Astrocyte (in vitro differentiated cells and primary cell): ENCODE results near the gene CD68. TPM values are rescaled to one million over a fixed set of nuclear protein-coding genes. Genes with fewer than 3 reads are reported as not detected.
A peak's percentile ranks its signal among the peaks of the same experiment; 100 is the strongest.

ENCODE experiments used
- DNase-seq: peaks from one replicate; pipeline ENCODE4 v3.0.0-alpha.2; 2010; ENCODE audit warnings: low read depth
- FAIRE-seq: peaks from 2 replicates; lab custom pipeline; 2011; peaks lifted over from hg19 to GRCh38; lab: Jason Lieb, UNC
- H2AFZ ChIP-seq: 2 replicates; pipeline ENCODE4 v1.6.0; 2012; ENCODE audit warnings: low read depth, low read length, inconsistent platforms
- H3K27ac ChIP-seq: 2 replicates; pipeline ENCODE4 v1.5.1; 2011; ENCODE audit warnings: low read depth, low read length, inconsistent platforms
- H3K27me3 ChIP-seq: 2 replicates; pipeline ENCODE4 v1.6.0; 2011; ENCODE audit warnings: low read length, inconsistent platforms; ENCODE audit not compliant: insufficient read depth
- H3K36me3 ChIP-seq: 2 replicates; pipeline ENCODE4 v1.5.1; 2011; ENCODE audit warnings: low read length, inconsistent platforms; ENCODE audit not compliant: insufficient read depth
- H3K4me1 ChIP-seq: 2 replicates; pipeline ENCODE4 v1.5.1; 2011; ENCODE audit warnings: low read length, inconsistent platforms; ENCODE audit not compliant: insufficient read depth
- H3K4me2 ChIP-seq: 2 replicates; pipeline ENCODE4 v1.6.0; 2012; ENCODE audit warnings: low read length, inconsistent platforms
- H3K4me3 ChIP-seq: 2 replicates; pipeline ENCODE4 v1.5.1; 2011; ENCODE audit warnings: low read depth, mild to moderate bottlenecking, low read length, inconsistent platforms; ENCODE audit not compliant: insufficient read depth
- H3K79me2 ChIP-seq: 2 replicates; pipeline ENCODE4 v1.6.0; 2012; ENCODE audit warnings: mild to moderate bottlenecking, low read length, inconsistent platforms; ENCODE audit not compliant: insufficient read depth
- H3K9ac ChIP-seq: 2 replicates; pipeline ENCODE4 v1.6.0; 2012; ENCODE audit warnings: mild to moderate bottlenecking, low read length, inconsistent platforms
- H3K9me3 ChIP-seq: 2 replicates; pipeline ENCODE4 v1.5.1; 2012; ENCODE audit warnings: low read depth, mild to moderate bottlenecking, low read length, inconsistent platforms; ENCODE audit not compliant: insufficient read depth
- H4K20me1 ChIP-seq: 2 replicates; pipeline ENCODE4 v1.6.0; 2012; ENCODE audit warnings: low read length, inconsistent platforms; ENCODE audit not compliant: insufficient read depth
- H3K27ac Mint-ChIP-seq: one replicate; pipeline ENCODE4 v1.8.0; 2021; ENCODE audit warnings: mild to moderate bottlenecking, mixed read lengths; ENCODE audit not compliant: unreplicated experiment
- H3K27me3 Mint-ChIP-seq: one replicate; pipeline ENCODE4 v1.8.0; 2021; ENCODE audit warnings: low read depth, mixed read lengths; ENCODE audit not compliant: unreplicated experiment
- H3K36me3 Mint-ChIP-seq: one replicate; pipeline ENCODE4 v1.8.0; 2021; ENCODE audit warnings: low read depth, mixed read lengths; ENCODE audit not compliant: unreplicated experiment
- H3K4me1 Mint-ChIP-seq: one replicate; pipeline ENCODE4 v1.8.0; 2021; ENCODE audit warnings: low read depth, mixed read lengths; ENCODE audit not compliant: unreplicated experiment
- H3K4me3 Mint-ChIP-seq: one replicate; pipeline ENCODE4 v1.8.0; 2021; ENCODE audit warnings: mild to moderate bottlenecking, moderate library complexity, mixed read lengths; ENCODE audit not compliant: unreplicated experiment
- H3K9me3 Mint-ChIP-seq: one replicate; pipeline ENCODE4 v1.8.0; 2021; ENCODE audit warnings: mild to moderate bottlenecking, mixed read lengths; ENCODE audit not compliant: unreplicated experiment
- CTCF ChIP-seq: IDR thresholded peaks from 2 replicates; pipeline ENCODE4 v1.5.1; 2011; ENCODE audit warnings: low read depth, mild to moderate bottlenecking, inconsistent platforms, low read length, moderate library complexity; ENCODE audit not compliant: insufficient read depth
- EZH2 ChIP-seq: IDR thresholded peaks from 2 replicates; pipeline ENCODE4 v1.6.1; 2012; ENCODE audit warnings: mild to moderate bottlenecking, low read length, inconsistent platforms; ENCODE audit not compliant: insufficient read depth
- total RNA-seq: library from RNA; stranded (reverse); gene quantifications from 2 replicates; pipeline ENCODE4 v1.2.1, GENCODE V29; 2021

Gene CD68
- total RNA-seq, 1 donor from 2014 or later: 4.4 TPM

- peak within 1 kb of the TSS; percentile 98 for H3K27ac ChIP-seq
- H3K79me2 ChIP-seq: peaks cover 55% of the 10 kb centered on the region
- Mint-ChIP-seq H3K4me1 (peaks cover 48% of the 10 kb centered on the region), H3K27ac (peak within 1 kb of the TSS; percentile 100), H3K36me3 (peaks cover 25% of the 10 kb centered on the region), H3K27me3 (no peaks in the 10 kb centered on the region), H3K4me3 (peak within 1 kb of the TSS; percentile 91), H3K9me3 (no peaks in the 10 kb centered on the region)
- H3K36me3 ChIP-seq: peaks cover 6% of the 10 kb centered on the region
- peaks cover 34% of the 10 kb centered on the region for H4K20me1 ChIP-seq
- peak within 1 kb of the TSS; percentile 85 for H2AFZ ChIP-seq
- FAIRE-seq (peak; percentile 71), DNase-seq (peak; percentile 94)
- peak within 1 kb of the TSS; percentile 80 for H3K4me3 ChIP-seq
- H3K4me1 ChIP-seq: peaks cover 48% of the 10 kb centered on the region
- no peaks in the 10 kb centered on the region for H3K9me3 ChIP-seq
- TF ChIP-seq EZH2 (no peak), CTCF (no peak)
- H3K4me2 ChIP-seq: peak within 1 kb of the TSS; percentile 97
- H3K27me3 ChIP-seq: no peaks in the 10 kb centered on the region
- peak within 1 kb of the TSS; percentile 95 for H3K9ac ChIP-seq
These were observed 4.0 kb downstream of the CD68 start, which contains the start of gene MPDU1 for GRCh38 chr17:7583253-7584109. Gene MPDU1, plus strand, starts transcription at chr17:7583852. Its CDS starts 11 bp downstream, at chr17:7583863.

GRCh38 chr17:7586673-7587419, 7.4 kb downstream of the CD68 start:
- Mint-ChIP-seq H3K27ac (peak overlapping the region; percentile 94), H3K4me3 (peak overlapping the region; percentile 75), H3K36me3 (peaks cover 12% of the 10 kb centered on the region), H3K4me1 (peaks cover 47% of the 10 kb centered on the region), H3K27me3 (no peaks in the 10 kb centered on the region), H3K9me3 (no peaks in the 10 kb centered on the region)
- H4K20me1 ChIP-seq: peaks cover 32% of the 10 kb centered on the region
- peaks cover 63% of the 10 kb centered on the region for H3K4me1 ChIP-seq
- peak overlapping the region; percentile 81 for H3K4me2 ChIP-seq
- peak overlapping the region; percentile 34 for H3K4me3 ChIP-seq
- peaks cover 3% of the 10 kb centered on the region for H3K36me3 ChIP-seq
- FAIRE-seq (no peak), DNase-seq (no peak)
- no peaks in the 10 kb centered on the region for H3K9me3 ChIP-seq
- peaks cover 59% of the 10 kb centered on the region for H3K79me2 ChIP-seq
- no peaks in the 10 kb centered on the region for H3K27me3 ChIP-seq
- H3K27ac ChIP-seq: peak overlapping the region; percentile 60
- H2AFZ ChIP-seq: no peak overlapping the region
- TF ChIP-seq EZH2 (no peak), CTCF (no peak)
- H3K9ac ChIP-seq: peak overlapping the region; percentile 44
